Urinary bladder (tissue), 4 donors: ENCODE data around the gene STAMBPL1. TPM values are rescaled to one million over a fixed set of nuclear protein-coding genes. Genes with fewer than 3 reads are reported as not detected.

Experiments
- DNase-seq: peaks from one replicate; pipeline ENCODE4 v3.0.0-alpha.2; 2015; ENCODE audit errors: extremely low spot score
- H3K27ac ChIP-seq: one replicate; pipeline ENCODE4 v1.5.1; 2013; ENCODE audit warnings: low read depth, mild to moderate bottlenecking, moderate library complexity
- H3K36me3 ChIP-seq: one replicate; pipeline ENCODE4 v1.6.1; 2013; ENCODE audit warnings: mild to moderate bottlenecking, moderate library complexity; ENCODE audit not compliant: insufficient read depth
- H3K4me1 ChIP-seq: one replicate; pipeline ENCODE4 v1.6.1; 2013; ENCODE audit warnings: mild to moderate bottlenecking, moderate library complexity; ENCODE audit not compliant: insufficient read depth
- H3K4me3 ChIP-seq: one replicate; pipeline ENCODE4 v1.5.1; 2013; ENCODE audit warnings: low read depth, low read length
- WGBS: extraction: QIAGEN DNeasy Blood & Tissue Kit; methylation state at CpG from one replicate; pipeline ENCODE4 v1.1.7; 2013; 5-methylcytosine and 5-hydroxymethylcytosine counted together
- polyA plus RNA-seq: library from polyadenylated mRNA; stranded (reverse); fragments of 200-250 nt; gene quantifications from one replicate; pipeline ENCODE4 v1.2.3, GENCODE V29; 2013
- total RNA-seq: library from RNA; depleted of rRNA; stranded (reverse); fragments of >200 nt; gene quantifications from one replicate; pipeline ENCODE4 v1.2.3, GENCODE V29; 2014
- donor health status: healthy with polysubstance abuse.
- donor health status: healthy.

Gene STAMBPL1
- total and polyA plus RNA-seq, 2 donors: 2.1 to 29.0 TPM

DNA sequence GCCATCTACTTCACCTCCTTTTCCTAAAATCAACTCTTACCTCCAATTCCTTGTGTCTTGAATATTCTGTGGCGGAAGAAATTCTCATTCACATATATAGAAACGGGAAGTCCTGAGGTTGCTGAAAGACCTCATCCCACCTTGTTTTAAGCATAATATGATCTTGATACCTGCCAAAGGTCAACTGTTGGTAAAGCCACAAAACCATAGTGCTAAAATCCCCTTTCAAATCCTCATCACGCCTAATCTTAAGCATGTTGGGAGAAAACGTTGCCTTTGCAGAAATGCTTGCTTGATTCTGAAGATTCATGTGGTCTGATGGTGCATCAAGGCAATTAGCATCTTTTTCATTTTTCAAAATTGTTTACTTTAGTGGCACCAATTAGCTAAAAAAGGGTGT lies 36.9 kb upstream of the STAMBPL1 start:
- 94% methylated on average over 4 of the region's 4 CpGs for WGBS
- Histone ChIP-seq H3K27ac (no peak overlapping the region), H3K4me1 (no peaks in the 10 kb centered on the region), H3K4me3 (no peak overlapping the region), H3K36me3 (no peaks in the 10 kb centered on the region)
- DNase-seq: no peak

DNA sequence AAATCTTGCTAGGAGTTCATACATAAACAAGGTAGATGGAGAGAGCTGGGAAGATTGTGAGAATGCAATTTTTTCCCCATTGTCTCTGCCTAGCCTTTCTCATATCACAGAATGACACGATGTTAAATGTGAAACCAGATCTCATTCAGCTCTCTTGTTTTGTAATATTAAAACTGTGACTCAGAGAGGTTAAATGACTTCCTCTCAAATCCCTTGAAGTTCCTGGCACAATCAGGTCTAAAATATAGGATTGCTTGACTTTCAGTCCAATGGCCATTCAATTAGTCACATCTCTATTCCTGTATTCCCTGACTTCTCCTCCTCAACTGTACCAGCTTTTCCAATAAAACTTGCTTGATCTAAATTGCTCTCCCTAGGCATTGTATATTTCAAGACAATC lies 31.5 kb upstream of the STAMBPL1 start:
- 22% methylated on average over 1 of the region's 1 CpG for WGBS
- DNase-seq: no peak
- Histone ChIP-seq H3K4me1 (no peaks in the 10 kb centered on the region), H3K36me3 (no peaks in the 10 kb centered on the region), H3K27ac (no peak overlapping the region), H3K4me3 (no peak overlapping the region)

DNA sequence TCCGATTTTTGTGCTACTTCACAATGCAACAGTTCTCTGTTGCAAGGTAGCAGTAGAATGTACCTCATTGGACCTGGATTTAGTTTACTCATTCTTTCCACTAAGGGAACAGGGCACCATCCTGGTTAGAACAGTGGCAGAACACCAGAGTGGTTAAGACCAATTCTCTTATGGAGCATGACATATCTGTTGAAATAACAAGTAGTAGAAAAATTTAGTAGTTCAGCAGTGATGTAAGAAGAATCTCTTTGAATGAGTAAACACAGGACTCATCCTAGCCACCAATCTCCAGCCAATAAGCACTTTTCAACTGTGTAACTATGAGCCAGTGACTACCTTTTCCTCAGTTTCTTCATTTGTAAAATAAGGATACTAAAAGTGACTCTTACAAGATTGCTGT lies 30.8 kb upstream of the STAMBPL1 start:
- Histone ChIP-seq H3K4me3 (no peak overlapping the region), H3K27ac (no peak overlapping the region), H3K36me3 (no peaks in the 10 kb centered on the region), H3K4me1 (no peaks in the 10 kb centered on the region)
- DNase-seq: no peak
- WGBS: 87% methylated on average over 1 of the region's 1 CpG

DNA sequence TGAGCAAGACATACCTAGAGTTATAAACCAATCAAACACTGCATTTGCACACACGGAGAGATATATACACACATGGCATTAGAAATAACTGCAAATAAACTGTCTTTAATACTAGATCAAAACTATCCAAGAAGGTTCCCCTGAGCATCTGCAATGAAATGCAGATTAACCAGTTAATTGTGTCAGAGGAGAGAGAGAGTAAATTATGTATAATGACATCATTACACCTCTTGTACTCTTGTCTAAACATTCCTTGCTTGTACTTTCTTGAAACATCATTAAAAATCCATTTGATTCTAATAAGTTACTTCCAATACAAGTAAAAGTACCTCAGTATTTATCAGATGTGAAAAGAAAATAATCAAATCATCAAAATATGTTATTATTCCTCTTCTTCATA lies 29.3 kb upstream of the STAMBPL1 start:
- 69% methylated on average over 1 of the region's 1 CpG for WGBS
- Histone ChIP-seq H3K4me3 (no peak overlapping the region), H3K4me1 (no peaks in the 10 kb centered on the region), H3K36me3 (no peaks in the 10 kb centered on the region), H3K27ac (peak overlapping the region; percentile 50)
- no peak for DNase-seq

DNA sequence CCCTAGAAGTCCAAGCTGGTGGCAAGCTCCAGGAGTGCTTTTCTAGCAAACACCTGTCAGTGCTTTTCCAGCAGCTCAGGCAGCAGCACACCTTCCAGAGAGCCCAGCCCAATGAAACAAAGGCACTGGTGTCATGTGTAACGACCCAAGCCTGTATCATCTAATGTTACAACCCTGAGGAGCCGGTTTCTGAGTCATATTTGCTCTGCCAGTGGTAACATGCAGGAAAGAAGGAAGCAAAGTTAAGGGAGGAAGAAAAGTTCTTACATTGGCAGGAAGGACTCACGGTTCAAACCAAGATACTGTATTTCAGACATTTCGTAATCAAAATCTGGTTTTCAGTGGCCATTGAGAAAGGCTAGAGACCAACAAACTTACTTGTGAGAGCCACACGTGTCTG lies 28.3 kb upstream of the STAMBPL1 start, which contains the start of gene ANKRD22:
TSS of gene ANKRD22 (minus strand) at position 139 of the 400 bp plus-strand sequence. CDS start 237 bp downstream, outside the sequence.
- Histone ChIP-seq H3K4me1 (no peaks in the 10 kb centered on the region), H3K27ac (peak within 1 kb of the TSS; percentile 6), H3K36me3 (no peaks in the 10 kb centered on the region), H3K4me3 (no peak within 1 kb of the TSS)
- peak; percentile 84 for DNase-seq
- WGBS: 75% methylated on average over 5 of the region's 5 CpGs

DNA sequence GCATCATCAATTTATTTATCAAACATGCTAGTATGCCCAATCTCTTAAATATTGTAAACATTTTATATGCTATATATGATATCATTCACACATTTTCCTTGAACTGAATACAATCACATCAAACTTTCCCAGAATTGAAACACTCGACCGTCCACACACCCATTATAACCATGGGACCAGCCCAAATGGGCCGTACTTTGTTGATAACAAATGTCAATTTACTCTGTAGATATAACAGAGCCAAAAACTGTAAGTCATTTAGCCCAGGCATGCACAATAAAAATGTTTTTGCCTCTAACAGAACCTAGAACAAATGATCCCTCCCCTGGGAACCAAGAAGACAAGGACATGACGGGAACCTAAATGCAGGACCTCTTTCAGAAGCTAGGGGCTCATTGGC lies 27.7 kb upstream of the STAMBPL1 start:
- Histone ChIP-seq H3K4me1 (no peaks in the 10 kb centered on the region), H3K36me3 (no peaks in the 10 kb centered on the region), H3K27ac (peak overlapping the region; percentile 6), H3K4me3 (no peak overlapping the region)
- no peak for DNase-seq
- WGBS: 85% methylated on average over 4 of the region's 4 CpGs

DNA sequence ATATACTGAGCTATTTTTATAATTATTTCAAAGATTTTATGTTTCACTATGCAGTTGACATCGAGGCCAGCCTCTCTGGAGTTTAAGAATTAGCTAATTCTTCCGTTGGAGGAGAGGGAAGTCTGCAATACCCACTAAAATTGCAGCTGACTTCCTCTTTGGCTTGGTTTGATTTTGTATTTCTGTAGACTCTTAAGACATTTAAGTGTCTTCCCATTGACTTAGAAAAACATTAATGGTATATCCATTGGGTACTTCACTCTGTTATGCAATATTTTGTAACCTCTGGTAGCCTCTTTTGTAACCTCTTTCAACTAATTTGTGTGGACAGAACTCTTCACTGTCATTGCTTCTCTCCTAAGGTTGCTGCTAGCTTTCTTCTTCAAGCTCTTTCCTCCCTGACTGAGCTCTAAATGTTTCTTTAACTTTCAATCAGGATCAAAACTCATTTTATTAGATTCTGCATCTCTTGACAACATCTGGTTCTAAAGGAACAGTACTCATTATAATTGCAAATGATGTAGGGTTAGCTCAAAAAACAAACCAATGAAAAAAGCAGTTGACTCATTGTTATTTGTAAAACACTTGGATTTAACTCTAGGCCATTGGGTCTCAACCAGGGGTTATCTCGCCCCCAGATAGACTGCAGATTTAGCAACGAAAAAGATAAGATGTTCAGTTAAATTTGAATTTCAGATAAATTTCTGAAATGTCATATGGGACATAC lies 26.7 kb upstream of the STAMBPL1 start:
- DNase-seq: no peak
- H3K4me3 ChIP-seq: no peak overlapping the region
- 75% methylated on average over 4 of the region's 4 CpGs for WGBS
- H3K27ac ChIP-seq: no peak overlapping the region
- no peaks in the 10 kb centered on the region for H3K4me1 ChIP-seq
- no peaks in the 10 kb centered on the region for H3K36me3 ChIP-seq

DNA sequence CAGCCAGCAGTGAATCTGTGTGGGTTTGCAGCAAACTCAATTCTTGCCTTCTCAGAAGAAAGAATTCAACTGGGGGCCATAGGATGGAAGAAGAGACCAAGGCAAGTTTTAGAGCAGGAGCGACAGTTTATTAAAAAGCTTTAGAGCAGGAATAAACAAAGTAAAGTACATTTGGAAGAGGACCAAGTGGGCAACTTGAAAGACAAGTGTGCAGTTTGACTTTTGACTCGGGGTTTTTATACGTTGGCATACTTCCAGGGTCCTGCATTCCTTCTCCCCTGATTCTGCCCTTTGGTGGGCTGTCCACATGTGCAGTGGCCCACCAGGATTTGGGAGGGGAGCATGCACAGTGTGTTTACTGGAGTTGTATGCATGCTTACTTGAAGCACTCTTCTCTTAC lies 25.4 kb upstream of the STAMBPL1 start:
- no peak for DNase-seq
- Histone ChIP-seq H3K4me1 (no peaks in the 10 kb centered on the region), H3K36me3 (no peaks in the 10 kb centered on the region), H3K27ac (no peak overlapping the region), H3K4me3 (no peak overlapping the region)
- 24% methylated on average over 3 of the region's 3 CpGs for WGBS

DNA sequence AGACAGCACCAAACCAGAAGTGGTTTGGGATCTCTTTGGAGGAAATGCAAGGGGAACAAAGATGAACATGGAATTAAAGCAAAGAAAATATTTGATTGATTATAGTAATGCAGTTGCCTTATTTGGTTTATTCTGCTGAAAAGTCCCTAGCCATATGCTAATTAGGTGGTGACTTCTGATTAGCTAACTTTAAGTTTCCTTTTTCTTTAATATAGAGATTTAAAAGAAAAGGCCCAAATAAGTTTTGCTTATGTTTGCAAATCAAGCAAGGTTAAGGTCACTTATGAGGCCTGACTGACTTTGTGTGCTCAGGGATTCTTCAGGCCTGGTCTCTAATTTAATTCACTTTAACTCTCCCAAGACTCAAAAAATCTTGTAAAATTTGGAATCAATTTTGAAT lies 22.2 kb upstream of the STAMBPL1 start:
- H3K4me3 ChIP-seq: no peak overlapping the region
- no peaks in the 10 kb centered on the region for H3K36me3 ChIP-seq
- H3K27ac ChIP-seq: no peak overlapping the region
- H3K4me1 ChIP-seq: no peaks in the 10 kb centered on the region
- no peak for DNase-seq

DNA sequence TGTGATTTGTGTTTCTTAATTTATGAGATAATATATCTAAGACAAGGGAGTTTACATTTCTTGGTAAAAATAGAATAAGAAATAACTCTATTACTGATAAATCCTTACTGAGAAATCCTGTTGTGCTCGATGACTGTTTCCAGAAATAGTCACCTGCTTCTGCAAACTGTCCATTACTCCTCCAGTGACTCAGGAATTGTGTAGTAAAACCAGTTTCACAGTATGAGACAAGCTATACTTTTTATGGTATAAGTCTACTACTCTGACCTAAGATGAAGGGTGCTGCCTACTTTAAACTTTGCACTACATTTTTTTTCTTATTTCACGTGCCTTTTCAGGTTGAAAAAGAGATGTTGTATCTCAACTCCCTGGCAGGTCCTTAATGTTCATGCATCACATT lies 21.6 kb upstream of the STAMBPL1 start:
- no peak for DNase-seq

DNA sequence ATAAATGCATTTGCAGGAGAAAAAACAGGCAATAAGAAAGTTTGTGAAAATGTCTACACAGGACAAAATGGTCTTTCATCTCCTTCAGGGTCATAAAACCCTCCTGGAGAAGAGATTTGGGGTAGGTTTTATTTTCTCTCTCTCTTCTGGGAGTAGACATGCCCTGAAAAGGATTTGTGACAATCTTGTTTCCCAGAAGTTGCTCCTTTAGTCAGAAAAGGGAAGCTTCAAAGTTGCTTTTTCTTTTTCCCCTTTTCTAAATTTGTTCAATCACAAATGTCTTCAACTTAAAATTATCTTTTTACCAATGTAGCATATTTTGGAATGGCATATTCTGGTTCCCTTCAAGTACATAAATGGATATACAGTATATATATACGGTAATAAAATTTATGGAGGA lies 19.0 kb upstream of the STAMBPL1 start:
- 98% methylated on average over 1 of the region's 1 CpG for WGBS
- Histone ChIP-seq H3K4me3 (no peak overlapping the region), H3K27ac (no peak overlapping the region), H3K4me1 (no peaks in the 10 kb centered on the region), H3K36me3 (no peaks in the 10 kb centered on the region)
- no peak for DNase-seq

More for the DNA sequence above, 21.6 kb upstream of the STAMBPL1 start:
- H3K4me1 ChIP-seq: no peaks in the 10 kb centered on the region
- no peaks in the 10 kb centered on the region for H3K36me3 ChIP-seq
- no peak overlapping the region for H3K4me3 ChIP-seq
- H3K27ac ChIP-seq: no peak overlapping the region
- WGBS: 40% methylated on average over 2 of the region's 2 CpGs

DNA sequence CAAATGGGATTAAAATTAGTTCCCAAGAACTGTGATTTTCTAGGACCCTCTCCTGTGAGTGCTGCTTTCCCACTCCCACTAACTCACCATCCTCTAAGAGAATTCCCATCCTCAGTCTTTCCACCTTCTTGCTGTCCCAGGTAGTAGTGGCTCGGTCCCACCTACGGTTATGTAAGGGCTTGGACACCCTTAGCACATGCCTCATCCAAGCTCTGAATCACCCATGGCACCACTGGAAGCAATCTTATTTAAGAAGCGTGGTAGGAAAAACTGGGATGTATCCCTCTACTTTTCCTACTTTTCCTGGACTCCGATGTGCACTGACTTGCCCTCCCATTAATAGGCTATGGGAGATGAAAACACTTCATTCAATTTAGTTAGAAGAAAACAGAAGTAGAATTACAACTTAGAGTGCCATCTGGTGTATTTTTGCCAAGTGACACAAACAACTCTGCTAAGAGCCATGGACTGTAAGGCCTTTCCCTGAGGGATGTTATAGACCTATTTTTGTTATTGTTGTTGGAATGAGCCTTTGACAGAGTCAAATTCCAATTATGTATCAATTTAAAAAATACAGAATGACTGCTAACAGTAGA lies 14.7 kb upstream of the STAMBPL1 start:
- Histone ChIP-seq H3K27ac (no peak overlapping the region), H3K4me1 (peaks cover 2% of the 10 kb centered on the region), H3K36me3 (no peaks in the 10 kb centered on the region), H3K4me3 (no peak overlapping the region)
- 91% methylated on average over 4 of the region's 4 CpGs for WGBS
- no peak for DNase-seq

DNA sequence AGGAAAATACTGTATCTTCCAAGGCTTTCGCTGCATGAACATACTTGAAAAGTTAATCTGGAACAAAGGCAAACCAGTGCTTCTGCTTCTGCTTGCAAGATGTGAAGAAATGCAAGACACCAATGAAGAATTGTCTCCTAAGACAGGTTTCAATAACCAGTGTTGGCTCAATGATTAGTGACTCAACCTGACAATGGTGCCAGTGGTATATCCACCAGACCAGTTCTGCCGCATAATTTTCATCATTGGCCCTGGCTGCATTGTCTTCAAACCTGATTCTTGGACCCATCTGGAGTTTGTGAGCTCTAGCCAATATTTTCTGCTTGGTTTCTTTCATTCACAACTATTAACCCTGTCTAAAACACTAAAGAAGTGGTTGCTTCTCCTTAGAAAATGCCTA lies 13.6 kb upstream of the STAMBPL1 start:
- Histone ChIP-seq H3K4me3 (no peak overlapping the region), H3K4me1 (peaks cover 2% of the 10 kb centered on the region), H3K36me3 (no peaks in the 10 kb centered on the region), H3K27ac (no peak overlapping the region)
- DNase-seq: no peak
- WGBS: 91% methylated on average over 2 of the region's 2 CpGs

DNA sequence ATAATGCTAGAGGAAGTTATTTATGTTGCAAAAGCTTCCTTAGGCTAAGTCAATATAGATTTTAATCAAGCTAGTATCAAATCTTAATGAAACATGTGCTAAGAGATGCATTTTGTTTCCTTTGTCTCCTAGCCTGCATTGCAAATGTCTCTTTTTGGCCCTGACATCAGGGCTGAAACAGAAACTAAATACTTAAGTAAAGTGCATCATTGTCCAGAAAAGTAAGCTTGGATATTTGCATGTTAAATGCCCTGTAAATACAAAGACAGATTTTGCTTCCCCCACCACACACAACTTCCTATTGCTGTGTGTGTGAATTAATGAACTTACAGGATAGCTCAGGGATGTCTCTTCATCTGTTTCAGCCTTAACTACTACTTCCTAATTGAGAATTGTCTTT lies 10.0 kb upstream of the STAMBPL1 start:
- no peak overlapping the region for H3K27ac ChIP-seq
- peaks cover 2% of the 10 kb centered on the region for H3K4me1 ChIP-seq
- H3K36me3 ChIP-seq: no peaks in the 10 kb centered on the region
- H3K4me3 ChIP-seq: no peak overlapping the region
- no peak for DNase-seq
